Glutamatergic neuron (in vitro differentiated cells): ENCODE results near the gene ACCSL. TPM values are rescaled to one million over a fixed set of nuclear protein-coding genes. Genes with fewer than 3 reads are reported as not detected.

Experiments
- DNase-seq: peaks from one replicate; pipeline ENCODE4 v3.0.0; 2022
- H3K27ac Mint-ChIP-seq: one replicate; pipeline ENCODE4 v1.8.0; 2020; ENCODE audit warnings: mild to moderate bottlenecking, mixed read lengths, inconsistent platforms; ENCODE audit not compliant: unreplicated experiment
- H3K27me3 Mint-ChIP-seq: one replicate; pipeline ENCODE4 v1.8.0; 2020; ENCODE audit warnings: mild to moderate bottlenecking, moderate library complexity, mixed read lengths, inconsistent platforms; ENCODE audit not compliant: unreplicated experiment
- H3K36me3 Mint-ChIP-seq: one replicate; pipeline ENCODE4 v1.8.0; 2020; ENCODE audit warnings: mild to moderate bottlenecking, mixed read lengths, inconsistent platforms; ENCODE audit not compliant: unreplicated experiment
- H3K4me1 Mint-ChIP-seq: one replicate; pipeline ENCODE4 v1.8.0; 2020; ENCODE audit warnings: mild to moderate bottlenecking, low read depth, mixed read lengths, inconsistent platforms; ENCODE audit not compliant: unreplicated experiment
- H3K4me3 Mint-ChIP-seq: one replicate; pipeline ENCODE4 v1.8.0; 2020; ENCODE audit warnings: mild to moderate bottlenecking, mixed read lengths, inconsistent platforms; ENCODE audit not compliant: unreplicated experiment
- H3K9me3 Mint-ChIP-seq: one replicate; pipeline ENCODE4 v1.8.0; 2020; ENCODE audit warnings: mild to moderate bottlenecking, moderate library complexity, mixed read lengths, inconsistent platforms; ENCODE audit not compliant: unreplicated experiment
- CTCF ChIP-seq: fragments of 200-600 bp; sonication (generic); IDR thresholded peaks from one replicate; pipeline ENCODE4 v1.5.0; 2021; ENCODE audit not compliant: partially characterized antibody, unreplicated experiment
- total RNA-seq: library from RNA; stranded (reverse); fragmentation: NEBNext Ultra II Directional; extraction: Animal tissue kit (Norgen Biotek cat#: 25700); gene quantifications from one replicate; pipeline ENCODE4 v1.2.1, GENCODE V29; 2021; ENCODE audit not compliant: unreplicated experiment

ACCSL gene
- total RNA-seq, 1 donor from 2014 or later: not detected

GRCh38 chr11:44015624-44016007, 32.2 kb upstream of the ACCSL start:
- Mint-ChIP-seq H3K27me3 (peaks cover 5% of the 10 kb centered on the region), H3K36me3 (no peaks in the 10 kb centered on the region), H3K4me1 (peaks cover 23% of the 10 kb centered on the region), H3K4me3 (no peak overlapping the region), H3K27ac (no peak overlapping the region), H3K9me3 (no peaks in the 10 kb centered on the region)
- no peak for DNase-seq
- no peak for TF ChIP-seq CTCF

GRCh38 chr11:44016131-44016530, 31.6 kb upstream of the ACCSL start:
- Mint-ChIP-seq H3K4me3 (no peak overlapping the region), H3K4me1 (peaks cover 21% of the 10 kb centered on the region), H3K9me3 (no peaks in the 10 kb centered on the region), H3K27me3 (peaks cover 5% of the 10 kb centered on the region), H3K36me3 (peaks cover 4% of the 10 kb centered on the region), H3K27ac (peak overlapping the region; percentile 54)
- TF ChIP-seq CTCF: no peak
- peak; percentile 67 for DNase-seq

- Mint-ChIP-seq H3K4me1 (peaks cover 20% of the 10 kb centered on the region), H3K9me3 (peaks cover 4% of the 10 kb centered on the region), H3K36me3 (peaks cover 10% of the 10 kb centered on the region), H3K27ac (peak overlapping the region; percentile 12), H3K27me3 (peaks cover 7% of the 10 kb centered on the region), H3K4me3 (no peak overlapping the region)
- no peak for DNase-seq
- no peak for TF ChIP-seq CTCF
These were observed 31.0 kb upstream of the ACCSL start for GRCh38 chr11:44016546-44017442.

GRCh38 chr11:44017443-44018126, 30.2 kb upstream of the ACCSL start:
- peaks cover 7% of the 10 kb centered on the region for H3K27me3 Mint-ChIP-seq
- TF ChIP-seq CTCF: no peak
- no peak overlapping the region for H3K4me3 Mint-ChIP-seq
- no peak for DNase-seq
- H3K36me3 Mint-ChIP-seq: peaks cover 18% of the 10 kb centered on the region
- H3K27ac Mint-ChIP-seq: no peak overlapping the region
- peaks cover 20% of the 10 kb centered on the region for H3K4me1 Mint-ChIP-seq
- peaks cover 6% of the 10 kb centered on the region for H3K9me3 Mint-ChIP-seq

- no peak for DNase-seq
- no peak overlapping the region for H3K27ac Mint-ChIP-seq
- H3K4me3 Mint-ChIP-seq: no peak overlapping the region
- H3K36me3 Mint-ChIP-seq: peaks cover 21% of the 10 kb centered on the region
- peaks cover 20% of the 10 kb centered on the region for H3K4me1 Mint-ChIP-seq
- H3K9me3 Mint-ChIP-seq: peaks cover 6% of the 10 kb centered on the region
- no peak for TF ChIP-seq CTCF
- H3K27me3 Mint-ChIP-seq: peaks cover 7% of the 10 kb centered on the region
These were observed 29.7 kb upstream of the ACCSL start for GRCh38 chr11:44018127-44018521.
